GM21737 (cell line): ENCODE data around the gene DOK1.

Experiments
- ATAC-seq: cut with Tn5 transposase; IDR thresholded peaks from one replicate; pipeline ENCODE4 v1.9.1; 2021; ENCODE audit warnings: mild to moderate bottlenecking, moderate library complexity; ENCODE audit not compliant: unreplicated experiment

DOK1 gene

DNA sequence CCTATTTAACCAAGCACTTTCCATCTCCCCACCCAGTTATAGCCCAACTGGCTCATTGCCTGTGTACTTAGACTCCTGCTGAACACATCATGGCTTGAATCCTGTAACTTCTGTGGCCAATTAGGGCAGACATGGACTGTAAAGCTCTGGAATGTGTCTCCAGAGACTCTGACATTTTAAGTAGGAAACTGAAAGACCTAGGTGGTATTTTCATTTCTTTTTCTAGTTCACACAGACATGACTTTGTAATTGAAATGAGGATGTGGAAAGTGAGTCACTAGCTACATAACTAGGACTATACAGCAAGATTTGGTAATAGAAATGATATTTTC is 12.2 kb downstream of the DOK1 start:
- no peak for ATAC-seq

DNA sequence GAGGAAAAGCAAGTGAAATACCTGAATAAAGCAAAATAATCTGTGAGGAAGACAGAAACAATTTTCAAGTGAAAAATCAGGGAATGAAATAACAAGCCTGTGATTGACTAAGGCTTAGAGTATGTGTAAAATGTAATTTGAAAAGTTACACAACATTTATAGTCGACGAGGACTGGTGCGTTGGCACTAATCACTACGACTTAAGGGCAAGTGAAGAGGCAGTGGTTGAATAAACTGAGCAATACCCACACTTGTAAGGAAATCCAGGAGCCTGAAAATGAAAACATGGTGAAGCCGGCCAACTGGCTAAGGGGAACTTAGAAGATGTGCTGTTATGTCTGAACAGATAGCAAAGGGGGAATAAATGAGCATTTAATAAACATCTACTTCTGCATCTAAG is 13.4 kb downstream of the DOK1 start:
- ATAC-seq: no peak

DNA sequence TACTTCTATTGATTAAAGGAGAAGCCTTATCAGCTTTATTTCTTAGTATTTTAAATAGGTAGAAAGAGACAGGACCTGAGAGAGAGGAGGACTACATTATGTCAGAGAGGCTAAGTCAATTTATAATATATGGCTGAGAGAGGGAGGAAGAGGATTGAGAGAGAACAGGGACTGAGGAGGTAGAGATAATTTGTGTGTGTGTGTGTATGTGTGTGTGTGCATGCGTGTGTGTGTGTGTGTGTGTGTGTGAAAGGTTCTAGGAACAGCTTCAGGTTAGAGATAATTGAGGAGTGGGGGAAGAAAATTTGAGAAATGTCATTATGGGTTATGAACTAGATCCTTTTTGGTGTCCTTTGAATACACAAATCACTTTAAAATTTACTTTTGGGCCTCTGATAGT is 15.2 kb downstream of the DOK1 start:
- ATAC-seq: no peak

DNA sequence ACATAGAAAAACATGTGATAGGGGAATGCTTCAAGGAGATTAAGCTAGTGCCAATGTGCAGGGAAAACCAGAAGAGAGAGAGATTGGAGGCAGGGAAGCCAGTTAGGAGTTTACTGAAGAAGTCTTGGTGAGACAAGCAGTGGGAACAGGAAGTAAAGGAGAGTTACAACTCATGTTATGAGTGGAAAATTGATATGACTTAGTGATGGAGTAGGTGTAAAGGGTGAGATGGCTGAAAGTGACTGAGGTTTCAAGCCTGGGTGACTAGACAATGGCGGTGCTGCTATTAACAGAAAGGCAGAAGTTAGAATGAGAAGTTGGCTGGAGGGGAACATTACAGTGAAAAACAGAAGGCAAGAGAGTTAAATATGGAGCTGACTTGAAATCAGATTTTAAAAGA is 16.5 kb downstream of the DOK1 start:
- no peak for ATAC-seq

DNA sequence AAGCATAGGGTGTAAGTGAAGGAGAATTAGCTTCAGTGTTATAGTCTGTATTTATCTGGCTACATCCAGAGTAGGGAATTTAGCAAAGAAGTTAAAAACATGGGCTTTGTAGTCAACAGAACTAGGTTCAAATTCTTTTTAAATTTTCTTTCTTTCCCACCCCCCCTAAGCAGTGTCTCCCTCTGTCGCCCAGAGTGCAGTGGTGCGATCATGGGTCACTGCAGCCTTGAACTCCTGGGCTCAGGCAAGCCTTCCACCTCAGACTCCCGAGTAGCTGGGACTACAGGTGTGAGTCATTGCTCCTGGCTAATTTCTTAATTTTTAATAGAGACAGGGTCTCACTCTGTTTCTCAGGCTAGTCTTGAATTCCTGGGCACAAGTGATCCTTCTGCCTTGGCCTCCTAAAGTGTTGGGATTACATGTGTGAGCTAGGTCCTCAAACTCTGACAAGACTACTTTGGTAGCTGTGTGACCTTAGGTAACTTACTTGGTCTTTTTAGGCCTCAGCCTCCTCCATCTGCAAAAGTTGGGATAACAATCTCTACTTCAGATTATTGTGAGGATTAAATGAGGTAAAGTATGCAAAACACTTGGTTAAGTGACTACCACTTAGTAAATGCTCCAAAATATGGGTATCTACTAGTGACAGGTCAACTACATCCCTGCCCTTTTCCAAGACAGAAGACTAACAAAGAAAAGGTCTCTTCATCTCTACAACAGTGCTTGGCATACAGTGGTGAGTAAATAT is 17.8 kb downstream of the DOK1 start:
- ATAC-seq: no peak

DNA sequence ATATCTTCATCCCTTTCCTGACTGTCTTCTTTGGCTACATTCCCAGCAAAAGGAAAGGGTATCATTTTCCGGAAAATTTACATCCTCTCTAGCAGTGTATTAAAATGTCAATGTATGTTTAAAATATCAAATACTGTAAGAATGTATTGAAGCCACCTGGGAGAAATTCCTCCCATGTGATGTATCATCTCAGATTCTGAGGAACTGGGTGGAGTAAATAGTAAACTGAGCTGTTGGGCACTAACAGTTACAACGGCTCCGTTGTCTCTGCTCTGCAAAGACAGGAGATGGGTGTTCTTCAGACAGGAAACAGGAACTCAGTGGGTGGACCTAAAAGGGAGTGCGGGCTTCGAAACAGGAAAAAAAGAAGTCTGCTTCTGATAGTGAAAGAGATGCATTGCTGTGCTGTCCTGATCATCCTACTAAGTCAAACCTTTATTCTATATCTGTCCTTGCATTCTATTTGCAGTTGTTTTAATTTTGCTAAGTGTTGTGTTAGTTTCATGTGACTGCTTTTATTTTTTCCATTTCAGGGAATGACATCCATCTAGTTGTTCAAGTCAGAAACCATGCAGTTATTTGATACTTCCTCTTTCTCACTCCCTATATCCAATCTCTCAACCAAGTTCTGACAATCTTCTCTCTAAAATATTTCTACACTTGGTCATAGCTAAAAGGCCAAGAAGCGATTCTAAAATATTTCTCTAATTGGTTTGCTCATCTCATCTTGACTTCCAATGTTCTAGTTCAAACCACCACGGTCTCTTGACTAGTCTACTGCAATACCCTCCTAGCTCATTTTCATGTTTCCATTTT is 19.4 kb downstream of the DOK1 start:
- ATAC-seq: peak; percentile 38

DNA sequence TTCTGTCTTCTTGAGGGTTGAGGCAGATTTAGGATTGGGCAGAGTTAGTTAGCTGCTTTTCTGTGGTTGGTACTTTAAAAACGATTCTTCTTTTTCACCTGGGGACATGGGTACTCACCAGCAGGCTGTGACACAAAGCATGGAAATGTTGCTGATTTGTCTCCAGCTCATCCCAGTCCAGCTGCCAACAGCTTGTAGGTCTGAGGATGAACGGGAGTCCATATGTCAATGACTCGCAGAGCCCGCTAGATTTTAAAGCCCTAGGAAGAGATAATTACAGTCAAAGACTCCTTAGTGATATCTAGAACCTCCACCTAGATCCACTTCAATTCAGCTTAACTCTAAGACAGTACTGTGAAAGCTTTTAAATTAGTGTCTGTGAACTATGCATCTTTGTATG is 20.8 kb downstream of the DOK1 start:
- no peak for ATAC-seq

DNA sequence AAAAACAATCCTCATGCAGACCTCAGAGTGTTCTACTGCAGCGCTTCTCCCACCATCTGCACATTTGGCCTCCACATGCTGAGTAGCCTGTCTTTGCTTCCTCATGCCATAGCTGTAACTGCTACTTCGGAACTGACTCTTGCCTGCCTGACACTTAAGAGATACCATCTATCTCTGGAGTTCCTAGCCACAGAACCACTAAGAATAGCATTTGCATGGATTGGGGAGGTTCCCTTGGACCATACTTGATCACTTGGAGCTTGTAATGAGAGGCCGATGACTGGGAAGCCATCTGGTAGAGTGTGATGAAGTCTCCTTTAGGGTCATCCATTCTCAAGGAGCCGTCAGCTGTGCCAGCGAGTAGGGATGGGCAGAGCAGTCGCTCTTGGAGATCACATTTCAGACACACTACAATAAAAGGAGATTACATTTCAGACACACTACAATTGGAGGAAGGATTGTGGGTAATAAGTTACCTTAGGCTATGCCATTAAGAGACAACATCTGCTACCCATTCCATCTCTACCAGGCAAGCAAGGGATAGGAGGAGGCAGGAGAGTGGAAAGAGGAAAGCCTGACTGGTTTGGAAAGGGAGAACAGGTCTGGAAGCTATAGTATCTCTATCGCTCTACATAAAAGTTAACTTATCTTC is 21.8 kb downstream of the DOK1 start:
- ATAC-seq: no peak

DNA sequence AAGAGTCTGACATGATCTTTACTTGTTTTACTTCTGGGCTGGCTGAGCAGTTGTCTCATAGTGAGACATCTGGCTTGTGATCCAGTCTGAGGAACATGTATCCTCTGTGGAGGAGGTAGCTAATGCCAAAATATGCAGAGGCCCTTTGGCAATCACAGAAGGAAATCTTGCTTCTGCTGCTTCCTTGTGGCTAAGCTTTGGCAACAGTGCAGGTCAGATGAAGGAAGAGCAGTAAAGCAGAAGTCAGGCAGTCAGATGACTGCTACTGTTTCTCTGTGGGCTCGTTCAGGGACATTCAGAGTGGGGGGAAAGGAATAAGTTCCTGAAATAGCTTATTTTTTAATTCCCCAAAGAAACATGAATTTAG is 22.3 kb downstream of the DOK1 start:
- no peak for ATAC-seq

DNA sequence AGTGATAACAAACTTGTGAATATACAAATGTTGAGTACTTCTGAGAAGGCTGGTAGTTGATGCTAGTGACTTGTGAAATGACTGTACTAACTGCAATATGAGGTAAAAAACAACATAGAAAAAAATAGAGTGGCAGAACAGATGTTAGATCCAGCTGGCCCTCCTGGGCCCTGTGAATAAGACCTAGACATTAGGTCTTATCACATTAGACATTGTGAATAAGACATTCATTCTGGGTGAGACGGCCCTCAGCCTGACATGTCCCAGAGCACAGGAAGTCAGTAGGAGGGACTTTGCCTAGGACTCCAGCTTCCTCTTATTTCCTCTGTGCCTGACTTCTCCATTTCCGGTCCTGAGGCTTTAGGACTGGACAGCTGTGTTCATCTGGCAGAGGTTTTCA is 22.9 kb downstream of the DOK1 start:
- no peak for ATAC-seq

DNA sequence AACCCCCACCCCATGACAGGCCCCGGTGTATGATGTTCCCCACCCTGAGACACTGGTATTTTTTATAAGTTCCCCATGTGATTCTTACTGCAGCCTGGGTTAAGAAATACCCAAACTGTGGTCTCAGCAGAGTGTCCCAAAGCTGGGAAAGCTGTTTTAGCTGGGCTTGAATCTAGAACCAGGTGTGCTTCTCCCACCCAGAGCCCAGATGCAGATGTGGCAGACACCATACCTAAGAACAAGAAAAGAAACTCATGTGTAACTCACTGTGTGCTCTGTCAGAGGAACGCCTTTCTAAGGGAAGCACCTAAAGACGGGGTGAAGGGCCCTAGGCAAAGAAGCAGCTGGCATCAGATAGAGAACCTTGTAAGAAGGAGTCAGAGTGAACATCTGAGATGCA is 23.9 kb downstream of the DOK1 start:
- ATAC-seq: no peak

DNA sequence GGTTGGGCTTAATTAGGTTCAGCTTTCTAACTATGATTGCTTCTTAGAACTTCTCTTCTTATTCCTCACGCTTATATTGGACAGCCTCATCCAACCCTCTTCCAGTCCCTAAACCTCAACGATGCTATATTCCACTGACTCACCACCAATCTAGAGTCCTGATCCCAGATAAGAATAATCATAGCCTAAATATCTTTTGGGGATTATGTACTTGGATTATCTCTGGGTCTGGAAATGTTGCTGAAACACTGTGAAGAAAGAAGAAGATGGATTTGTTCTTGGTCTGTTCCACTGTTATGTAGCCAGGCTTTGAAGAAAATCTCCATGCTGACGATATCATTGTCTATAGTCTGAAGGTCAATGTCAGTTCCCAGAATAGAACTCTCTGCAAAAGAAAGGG is 26.9 kb downstream of the DOK1 start:
- no peak for ATAC-seq

DNA sequence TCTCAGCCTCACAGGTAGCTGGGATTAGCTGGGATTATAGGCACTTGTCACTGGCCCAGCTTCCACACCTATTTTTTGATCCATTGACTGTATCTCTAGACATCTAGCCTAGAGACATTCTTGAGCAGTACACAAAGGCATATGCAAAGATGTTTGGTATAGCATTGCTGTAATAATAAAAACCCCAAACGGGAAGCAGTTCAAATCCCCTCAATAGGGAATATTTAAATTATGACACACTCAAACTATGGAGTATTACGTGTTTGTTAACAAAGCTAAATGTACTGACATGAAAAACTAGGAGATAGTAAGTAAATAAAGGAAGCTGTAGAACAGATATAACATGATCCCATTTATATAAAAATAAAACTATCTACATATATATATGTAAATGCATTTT is 27.7 kb downstream of the DOK1 start:
- ATAC-seq: no peak

DNA sequence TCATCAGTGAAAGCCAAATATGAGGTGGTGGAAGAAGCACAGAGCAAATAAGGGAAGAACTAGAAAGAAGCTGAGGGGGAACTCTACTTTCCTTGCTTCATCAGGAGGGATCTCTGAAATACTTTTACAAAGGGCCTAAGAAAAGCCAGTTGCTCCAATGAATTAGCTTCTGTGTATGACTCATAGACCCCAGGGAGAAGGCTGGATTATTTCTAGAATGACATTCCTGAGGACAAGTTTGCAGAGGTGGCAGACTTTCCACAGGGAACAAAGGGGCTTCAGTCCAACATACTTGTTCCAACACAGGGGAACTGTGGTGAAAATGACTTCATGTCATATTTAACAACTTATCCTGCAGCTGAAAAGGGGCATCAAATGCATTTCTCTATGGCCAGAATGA is 29.0 kb downstream of the DOK1 start:
- no peak for ATAC-seq

DNA sequence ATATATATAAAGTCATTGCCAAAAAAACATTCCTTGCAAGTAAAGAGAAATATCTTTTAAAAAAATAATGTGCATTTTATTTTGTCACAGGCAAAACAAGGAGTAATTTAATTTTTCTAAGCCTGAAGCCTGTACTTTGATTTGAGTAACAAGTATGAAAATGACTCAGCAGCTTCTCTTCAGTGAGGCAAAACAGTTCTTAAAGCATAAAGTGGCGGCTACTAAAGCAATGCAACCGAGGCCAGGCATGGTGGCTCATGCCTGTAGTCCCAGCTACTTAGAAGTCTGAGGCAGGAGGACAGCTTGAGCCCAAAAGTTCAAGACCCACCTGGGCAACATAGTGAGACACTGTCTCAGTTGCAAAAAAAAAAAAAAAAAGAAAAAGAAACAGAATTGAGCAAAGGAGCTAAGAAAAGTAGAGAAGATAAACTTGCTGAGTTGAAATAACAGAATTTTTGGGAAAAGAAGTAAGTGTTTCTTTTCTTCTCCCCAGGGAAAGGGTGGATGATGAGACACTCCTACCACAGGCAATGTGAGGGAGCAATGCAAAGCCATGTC is 29.6 kb downstream of the DOK1 start:
- ATAC-seq: no peak

DNA sequence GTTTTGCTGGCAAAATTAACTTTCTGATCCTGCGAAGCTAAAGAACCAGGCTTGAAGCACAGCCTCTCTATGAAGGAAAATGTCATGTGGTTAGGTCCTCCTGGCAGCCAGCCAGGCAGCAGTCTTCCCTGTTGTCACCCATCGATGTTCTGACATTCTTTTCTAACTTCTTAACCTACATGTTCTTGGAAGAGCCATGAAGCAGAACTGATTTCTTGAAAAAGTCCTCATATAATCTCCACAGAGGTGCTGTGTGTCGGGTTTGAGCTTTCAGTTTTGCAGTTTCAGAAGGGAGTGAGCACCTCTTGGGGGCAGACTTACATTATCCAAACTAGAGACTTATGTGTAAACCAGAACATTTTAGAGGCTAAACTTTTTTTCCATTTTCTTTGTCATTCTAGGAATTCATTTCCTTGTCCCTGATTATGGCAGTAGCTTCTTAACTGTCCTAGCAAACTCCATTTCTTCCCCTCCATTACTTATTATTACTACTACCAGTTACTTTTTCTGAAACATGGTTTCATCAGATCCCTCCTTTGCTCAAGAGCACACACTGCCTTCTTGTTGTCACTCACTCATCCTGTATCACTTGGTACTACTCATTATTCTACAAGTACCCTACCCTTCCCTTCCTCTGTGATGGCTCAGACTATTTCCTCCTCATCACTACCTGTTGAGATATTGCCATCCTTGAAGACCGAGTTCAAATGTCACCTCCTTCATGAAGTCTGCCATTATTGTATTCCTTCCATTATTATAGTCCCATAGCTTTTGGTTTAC is 31.1 kb downstream of the DOK1 start:
- no peak for ATAC-seq

DNA sequence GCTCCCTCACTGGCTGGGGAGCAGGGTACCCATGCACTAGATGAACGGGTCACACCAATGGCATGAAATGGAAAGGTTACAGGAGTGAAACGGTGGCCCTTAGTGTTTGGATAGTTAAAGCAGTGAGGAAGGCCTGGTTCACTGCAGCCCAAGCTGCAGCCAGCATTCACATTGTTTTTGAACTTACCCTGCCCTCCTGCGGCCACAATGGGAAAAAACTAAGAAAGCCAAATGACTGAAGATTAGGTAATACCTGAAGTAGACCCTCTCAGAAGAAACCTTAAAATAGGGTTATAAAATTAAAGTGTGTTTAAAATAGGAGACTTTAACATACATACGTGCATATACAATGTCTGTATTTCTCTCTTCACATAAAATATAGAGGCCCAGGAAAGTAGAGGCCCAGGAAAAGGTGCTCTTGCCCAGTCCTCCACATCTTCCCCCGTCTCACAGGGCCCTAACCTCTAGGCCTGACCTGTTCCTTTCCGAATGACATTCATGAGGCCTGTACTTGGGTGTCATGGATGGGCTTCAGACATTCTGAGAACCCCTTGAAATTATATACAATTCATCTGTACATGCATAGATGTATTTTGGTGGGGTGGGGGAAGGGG is 33.3 kb downstream of the DOK1 start:
- peak; percentile 64 for ATAC-seq

DNA sequence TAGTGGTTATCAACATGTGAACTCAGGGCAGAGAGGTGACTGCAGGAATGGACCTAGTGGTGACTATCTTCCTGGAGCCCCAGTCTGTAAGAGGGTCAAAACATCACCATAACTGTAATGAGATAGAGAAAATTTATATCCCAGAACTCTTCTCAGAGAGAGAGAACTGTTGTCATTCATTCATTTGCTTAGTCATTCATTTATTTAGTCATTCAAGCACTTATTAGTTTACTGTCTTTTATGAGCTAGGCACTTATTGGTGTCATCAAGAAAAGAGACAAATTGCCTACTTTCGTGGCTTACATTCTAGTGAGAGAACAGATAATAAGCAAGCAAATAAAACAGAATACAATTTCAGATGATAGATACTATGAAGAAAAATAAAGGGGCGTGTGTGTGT is 34.1 kb downstream of the DOK1 start:
- ATAC-seq: no peak

DNA sequence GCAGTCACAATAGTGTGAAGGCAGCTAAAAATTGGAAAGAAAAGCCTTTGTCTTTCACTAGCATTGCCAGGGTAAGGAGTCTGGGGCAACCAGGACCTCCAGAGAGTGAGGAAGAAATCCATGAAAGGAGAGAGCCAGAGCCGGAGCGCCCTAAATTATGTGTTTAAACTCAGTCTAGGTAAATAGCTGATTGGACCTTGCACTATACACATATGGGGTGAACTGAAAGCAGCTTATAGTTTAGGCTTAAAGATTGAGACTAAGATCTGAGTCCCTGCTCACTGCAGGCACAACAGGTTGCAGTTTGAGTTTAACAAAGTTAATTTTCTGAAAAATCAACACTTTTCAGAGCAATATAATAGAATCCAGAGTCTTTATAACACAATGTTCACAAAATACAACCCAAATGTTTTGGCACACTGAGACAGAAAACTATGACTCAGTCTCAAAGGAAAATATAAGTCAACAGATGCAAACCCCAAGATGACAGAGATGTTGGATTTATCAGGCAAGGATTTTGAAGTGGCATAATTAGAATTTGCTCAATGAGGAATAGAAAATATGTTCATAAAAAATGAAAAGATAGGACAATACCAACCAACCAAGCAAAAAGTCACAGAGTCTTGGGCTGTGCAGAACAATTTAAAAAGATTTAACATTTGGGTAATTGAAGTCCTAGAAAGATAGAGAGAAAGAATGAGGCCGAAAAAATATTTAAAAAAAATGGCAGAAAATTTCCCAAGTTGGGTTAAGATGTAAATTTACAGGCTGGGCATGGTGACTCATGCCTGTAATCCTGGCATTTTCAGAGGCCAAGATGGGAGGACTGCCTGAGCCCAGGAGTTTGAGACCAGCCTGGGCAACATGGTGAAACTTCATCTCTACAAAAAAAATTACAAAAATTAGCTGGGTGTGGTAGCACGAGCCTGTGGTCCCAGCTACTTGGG is 39.6 kb downstream of the DOK1 start:
- no peak for ATAC-seq

DNA sequence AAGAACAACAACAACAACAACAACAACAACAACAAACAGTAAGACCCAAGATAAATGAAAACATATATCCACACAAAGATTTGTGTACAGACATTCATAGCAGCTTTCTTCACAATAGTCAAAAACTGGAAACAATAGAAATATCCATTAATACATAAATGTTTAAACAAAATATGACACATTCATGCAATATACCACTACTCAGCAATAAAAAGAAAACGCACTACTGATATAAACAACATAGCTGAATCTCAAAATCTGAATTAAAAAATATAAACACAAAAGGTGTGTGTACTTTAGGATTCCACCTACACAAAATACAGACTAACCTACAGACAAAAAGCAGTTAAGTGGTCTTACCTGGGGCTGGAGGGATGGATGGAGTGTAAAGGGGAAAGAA is 42.1 kb downstream of the DOK1 start:
- no peak for ATAC-seq
